Panc1 (cell line): Measurements from ENCODE around the gene MDM1. TPM values are rescaled to one million over a fixed set of nuclear protein-coding genes. Genes with fewer than 3 reads are reported as not detected.

Experiments
- ATAC-seq: fragments of 200-7000 bp; cut with Tn5 transposase; 2 replicates; pipeline ENCODE4 v1.9.1; 2020; ENCODE audit warnings: mild to moderate bottlenecking, moderate library complexity
- BruUV-seq: library from RNA; stranded (reverse); fragments of 400-500 nt; replicated peaks from 2 replicates; lab custom pipeline; 2021; lab: Mats Ljungman, UMichigan
- CTCF ChIA-PET: fragments of 300-600 bp; sonication (Branson Sonifier 250); formaldehyde crosslinking; loops from one replicate; lab custom pipeline; 2022; ENCODE audit warnings: antibody characterized with exemption; lab: Charles Lee
- POLR2A ChIA-PET: fragments of 300-600 bp; sonication (Branson Sonifier 250); formaldehyde crosslinking; loops from one replicate; lab custom pipeline; 2022; ENCODE audit warnings: antibody characterized with exemption; lab: Charles Lee
- DNase-seq: peaks from one replicate; pipeline ENCODE4 v3.0.0-alpha.2; 2010; ENCODE audit warnings: low read depth, low spot score
- H3K27ac ChIP-seq: 2 replicates; pipeline ENCODE4 v1.5.1; 2011; ENCODE audit warnings: mild to moderate bottlenecking, low read length, inconsistent platforms
- H3K27me3 ChIP-seq: fragments of 200-500 bp; sonication (Bioruptor generic); 2 replicates; pipeline ENCODE4 v1.6.0; 2014; ENCODE audit warnings: low read length, inconsistent platforms; ENCODE audit not compliant: control insufficient read depth, insufficient read depth
- H3K36me3 ChIP-seq: fragments of 200-500 bp; sonication (Bioruptor generic); 2 replicates; pipeline ENCODE4 v1.5.1; 2014; ENCODE audit warnings: inconsistent platforms, mild to moderate bottlenecking, low read length, moderate library complexity; ENCODE audit not compliant: control insufficient read depth, insufficient read depth
- H3K4me1 ChIP-seq: 2 replicates; pipeline ENCODE4 v1.5.1; 2011; ENCODE audit warnings: inconsistent platforms, mild to moderate bottlenecking, low read length, moderate library complexity; ENCODE audit not compliant: control insufficient read depth, insufficient read depth
- H3K4me3 ChIP-seq, 2 experiments: 2 replicates each; pipeline ENCODE4 v1.5.1; 2011 to 2012; ENCODE audit warnings: low read depth in 2 of 2, low read length in 2 of 2, mild to moderate bottlenecking in 2 of 2, inconsistent platforms in 1 of 2, moderate library complexity in 1 of 2
- H3K9me3 ChIP-seq: fragments of 200-500 bp; sonication (Bioruptor generic); 2 replicates; pipeline ENCODE4 v1.5.1; 2014; ENCODE audit warnings: low read depth, mild to moderate bottlenecking, inconsistent platforms, low read length, moderate library complexity; ENCODE audit not compliant: control insufficient read depth, insufficient read depth
- POLR2AphosphoS5 ChIP-seq: IDR thresholded peaks from 2 replicates; pipeline ENCODE4 v1.6.1; 2012; ENCODE audit warnings: mild to moderate bottlenecking, low read depth, low read length, moderate library complexity
- SIN3A ChIP-seq: IDR thresholded peaks from 2 replicates; pipeline ENCODE4 v1.6.1; 2012; ENCODE audit warnings: low read depth, mild to moderate bottlenecking, low read length, moderate library complexity, borderline replicate concordance; ENCODE audit not compliant: insufficient read depth
- TCF7L2 ChIP-seq: IDR thresholded peaks from 2 replicates; pipeline ENCODE4 v1.6.1; 2011; ENCODE audit warnings: mild to moderate bottlenecking, low read depth, low read length, inconsistent platforms
- in situ Hi-C: cut with HindIII; loops from 2 replicates; pipeline ENCODE4 v1.10.0; 2016; ENCODE audit warnings: low sequenced_read_pairs, low pct_unique_long_range_greater_than_20kb
- intact Hi-C: fragments of 100-400 bp; cut with micrococcal nuclease; formaldehyde crosslinking; loops from one replicate; pipeline ENCODE4 v1.10.0; 2022; ENCODE audit not compliant: unreplicated experiment
- total RNA-seq: library from RNA; stranded (reverse); gene quantifications from one replicate; pipeline ENCODE4 v1.2.1, GENCODE V29; 2021; ENCODE audit not compliant: unreplicated experiment
- TF ChIP-seq, protein P1 (sequence below): fragments of 450-650 bp; IDR thresholded peaks from 2 replicates; pipeline ENCODE4 v1.5.1; 2017; ENCODE audit warnings: mild to moderate bottlenecking
- TF ChIP-seq, protein P2 (sequence below), 2 experiments: IDR thresholded peaks; 2 replicates each; pipeline ENCODE4 v1.6.1; 2011 to 2012; ENCODE audit warnings: low read depth in 2 of 2, control low read depth in 1 of 2, low read length in 1 of 2, mild to moderate bottlenecking in 1 of 2, moderate library complexity in 1 of 2; ENCODE audit not compliant: insufficient read depth in 1 of 2

MDM1 gene
- total RNA-seq, 1 experiment from 2014 or later: 17.8 TPM

DNA sequence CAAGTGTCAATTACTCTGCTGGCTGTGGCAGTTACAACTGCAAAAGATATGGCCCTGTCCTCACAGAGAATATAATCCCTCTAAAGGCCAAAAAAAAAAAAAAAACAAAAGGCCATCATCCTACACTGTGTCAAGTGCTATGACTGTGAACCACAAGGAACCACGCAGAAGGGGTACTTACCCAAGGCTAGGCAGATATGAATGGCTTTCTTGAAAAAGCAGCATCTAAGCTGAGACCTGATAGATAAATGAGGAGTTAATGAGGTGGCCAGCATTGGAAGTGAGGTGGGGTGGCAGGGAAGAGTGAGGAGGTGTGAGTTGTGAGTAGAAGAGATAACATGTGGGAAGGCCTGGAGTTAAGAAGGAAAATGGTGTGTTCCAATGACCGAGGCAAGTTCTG, 62.4 kb downstream of the MDM1 start:
- TF ChIP-seq POLR2AphosphoS5 (no peak), TCF7L2 (no peak), SIN3A (no peak)
- TF ChIP-seq, protein P1, sequence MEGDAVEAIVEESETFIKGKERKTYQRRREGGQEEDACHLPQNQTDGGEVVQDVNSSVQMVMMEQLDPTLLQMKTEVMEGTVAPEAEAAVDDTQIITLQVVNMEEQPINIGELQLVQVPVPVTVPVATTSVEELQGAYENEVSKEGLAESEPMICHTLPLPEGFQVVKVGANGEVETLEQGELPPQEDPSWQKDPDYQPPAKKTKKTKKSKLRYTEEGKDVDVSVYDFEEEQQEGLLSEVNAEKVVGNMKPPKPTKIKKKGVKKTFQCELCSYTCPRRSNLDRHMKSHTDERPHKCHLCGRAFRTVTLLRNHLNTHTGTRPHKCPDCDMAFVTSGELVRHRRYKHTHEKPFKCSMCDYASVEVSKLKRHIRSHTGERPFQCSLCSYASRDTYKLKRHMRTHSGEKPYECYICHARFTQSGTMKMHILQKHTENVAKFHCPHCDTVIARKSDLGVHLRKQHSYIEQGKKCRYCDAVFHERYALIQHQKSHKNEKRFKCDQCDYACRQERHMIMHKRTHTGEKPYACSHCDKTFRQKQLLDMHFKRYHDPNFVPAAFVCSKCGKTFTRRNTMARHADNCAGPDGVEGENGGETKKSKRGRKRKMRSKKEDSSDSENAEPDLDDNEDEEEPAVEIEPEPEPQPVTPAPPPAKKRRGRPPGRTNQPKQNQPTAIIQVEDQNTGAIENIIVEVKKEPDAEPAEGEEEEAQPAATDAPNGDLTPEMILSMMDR: no peak
- TF ChIP-seq, protein P2, sequence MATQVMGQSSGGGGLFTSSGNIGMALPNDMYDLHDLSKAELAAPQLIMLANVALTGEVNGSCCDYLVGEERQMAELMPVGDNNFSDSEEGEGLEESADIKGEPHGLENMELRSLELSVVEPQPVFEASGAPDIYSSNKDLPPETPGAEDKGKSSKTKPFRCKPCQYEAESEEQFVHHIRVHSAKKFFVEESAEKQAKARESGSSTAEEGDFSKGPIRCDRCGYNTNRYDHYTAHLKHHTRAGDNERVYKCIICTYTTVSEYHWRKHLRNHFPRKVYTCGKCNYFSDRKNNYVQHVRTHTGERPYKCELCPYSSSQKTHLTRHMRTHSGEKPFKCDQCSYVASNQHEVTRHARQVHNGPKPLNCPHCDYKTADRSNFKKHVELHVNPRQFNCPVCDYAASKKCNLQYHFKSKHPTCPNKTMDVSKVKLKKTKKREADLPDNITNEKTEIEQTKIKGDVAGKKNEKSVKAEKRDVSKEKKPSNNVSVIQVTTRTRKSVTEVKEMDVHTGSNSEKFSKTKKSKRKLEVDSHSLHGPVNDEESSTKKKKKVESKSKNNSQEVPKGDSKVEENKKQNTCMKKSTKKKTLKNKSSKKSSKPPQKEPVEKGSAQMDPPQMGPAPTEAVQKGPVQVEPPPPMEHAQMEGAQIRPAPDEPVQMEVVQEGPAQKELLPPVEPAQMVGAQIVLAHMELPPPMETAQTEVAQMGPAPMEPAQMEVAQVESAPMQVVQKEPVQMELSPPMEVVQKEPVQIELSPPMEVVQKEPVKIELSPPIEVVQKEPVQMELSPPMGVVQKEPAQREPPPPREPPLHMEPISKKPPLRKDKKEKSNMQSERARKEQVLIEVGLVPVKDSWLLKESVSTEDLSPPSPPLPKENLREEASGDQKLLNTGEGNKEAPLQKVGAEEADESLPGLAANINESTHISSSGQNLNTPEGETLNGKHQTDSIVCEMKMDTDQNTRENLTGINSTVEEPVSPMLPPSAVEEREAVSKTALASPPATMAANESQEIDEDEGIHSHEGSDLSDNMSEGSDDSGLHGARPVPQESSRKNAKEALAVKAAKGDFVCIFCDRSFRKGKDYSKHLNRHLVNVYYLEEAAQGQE (IDR thresholded peaks at IDR 0.05; ENCODE audit: insufficient read depth in 1 of 2, low read depth in 2 of 2, low read length in 1 of 2): no peak
- no peak for DNase-seq
- Histone ChIP-seq H3K4me3 (no peak overlapping the region), H3K27me3 (no peaks in the 10 kb centered on the region), H3K27ac (no peak overlapping the region), H3K9me3 (no peaks in the 10 kb centered on the region), H3K36me3 (no peaks in the 10 kb centered on the region), H3K4me1 (no peaks in the 10 kb centered on the region)
- no TSS peak for BruUV-seq
- ChIA-PET POLR2A (interaction anchor here (0.6 kb wide), 1 partner anchor 263 kb away, joined by 4 read pairs; no protein-coding TSS in a partner anchor), CTCF (no interaction called here)
- no peak for ATAC-seq
- in situ Hi-C loops: no loop called here
- intact Hi-C loops: no loop called here

DNA sequence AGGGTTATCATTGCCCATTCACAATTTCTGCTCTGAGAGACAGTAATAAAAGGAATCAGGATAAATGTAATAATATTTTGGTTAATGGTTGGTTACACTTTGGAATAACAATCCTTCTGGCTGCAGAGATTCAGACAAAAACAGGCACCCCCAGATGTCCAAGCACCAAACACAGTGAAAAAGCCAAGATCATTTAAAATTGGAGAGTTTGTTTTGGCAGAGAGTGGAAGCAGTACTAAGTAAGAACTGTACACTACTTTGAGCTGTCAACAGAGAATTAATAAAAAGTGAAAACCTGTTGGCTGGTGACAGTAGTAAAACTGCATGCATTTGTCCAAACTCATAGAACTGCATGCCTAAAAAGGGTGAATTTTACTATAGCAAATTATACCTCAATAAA, 63.2 kb downstream of the MDM1 start:
- H3K27me3 ChIP-seq: no peaks in the 10 kb centered on the region
- in situ Hi-C loops (no loop called here), intact Hi-C loops (no loop called here)
- ATAC-seq: no peak
- BruUV-seq: no TSS peak
- TF ChIP-seq, protein P1: no peak
- TF ChIP-seq SIN3A (no peak), POLR2AphosphoS5 (no peak), TCF7L2 (no peak)
- CTCF ChIA-PET: no interaction called here
- DNase-seq: no peak
- H3K4me1 ChIP-seq: no peaks in the 10 kb centered on the region
- H3K9me3 ChIP-seq: no peaks in the 10 kb centered on the region
- no peaks in the 10 kb centered on the region for H3K36me3 ChIP-seq
- POLR2A ChIA-PET: no interaction called here
- H3K4me3 ChIP-seq: no peak overlapping the region
- H3K27ac ChIP-seq: no peak overlapping the region
